Hepatic stellate cell (primary cell): ENCODE measurements around the gene MACROD1.
"Not testable (repeated sequence)": the region's sequence is repeated elsewhere in the genome, so short reads cannot be mapped to it uniquely, and the experiment has no call there.

Experiments used
- DNase-seq: peaks from one replicate; pipeline ENCODE4 v3.0.0; 2011; ENCODE audit warnings: low spot score

Gene MACROD1

GRCh38 chr11:64056213-64056785, 109.6 kb downstream of the MACROD1 start:
- DNase-seq: no peak

GRCh38 chr11:64055077-64055476, 110.8 kb downstream of the MACROD1 start:
- no peak for DNase-seq

DNA sequence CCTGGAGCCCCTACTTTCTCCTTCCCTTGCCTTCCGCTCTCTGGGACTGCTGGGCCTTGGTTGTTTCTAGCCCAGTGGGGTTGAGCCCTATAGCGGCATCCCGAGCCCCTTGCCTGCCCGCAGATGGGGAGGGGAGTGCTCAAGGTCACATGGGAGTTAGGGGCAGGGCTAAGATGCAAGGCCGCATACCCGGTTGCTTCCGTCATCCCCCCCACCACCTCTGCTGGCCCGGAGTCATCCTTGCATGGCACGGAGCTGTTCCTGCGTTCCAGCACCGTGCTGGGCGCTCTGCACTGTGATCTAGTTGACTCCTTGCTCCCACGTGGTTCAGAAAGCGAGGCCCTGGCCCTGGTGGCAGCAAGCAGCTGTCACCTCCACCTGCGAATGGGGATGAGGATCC, 112.2 kb downstream of the MACROD1 start:
- DNase-seq: no peak

GRCh38 chr11:64052938-64053622, 112.8 kb downstream of the MACROD1 start:
- DNase-seq: no peak

- no peak for DNase-seq
These were observed 113.5 kb downstream of the MACROD1 start for GRCh38 chr11:64052436-64052835.

GRCh38 chr11:64051297-64051696, 114.6 kb downstream of the MACROD1 start:
- no peak for DNase-seq

GRCh38 chr11:64049509-64049908, 116.4 kb downstream of the MACROD1 start:
- no peak for DNase-seq

DNA sequence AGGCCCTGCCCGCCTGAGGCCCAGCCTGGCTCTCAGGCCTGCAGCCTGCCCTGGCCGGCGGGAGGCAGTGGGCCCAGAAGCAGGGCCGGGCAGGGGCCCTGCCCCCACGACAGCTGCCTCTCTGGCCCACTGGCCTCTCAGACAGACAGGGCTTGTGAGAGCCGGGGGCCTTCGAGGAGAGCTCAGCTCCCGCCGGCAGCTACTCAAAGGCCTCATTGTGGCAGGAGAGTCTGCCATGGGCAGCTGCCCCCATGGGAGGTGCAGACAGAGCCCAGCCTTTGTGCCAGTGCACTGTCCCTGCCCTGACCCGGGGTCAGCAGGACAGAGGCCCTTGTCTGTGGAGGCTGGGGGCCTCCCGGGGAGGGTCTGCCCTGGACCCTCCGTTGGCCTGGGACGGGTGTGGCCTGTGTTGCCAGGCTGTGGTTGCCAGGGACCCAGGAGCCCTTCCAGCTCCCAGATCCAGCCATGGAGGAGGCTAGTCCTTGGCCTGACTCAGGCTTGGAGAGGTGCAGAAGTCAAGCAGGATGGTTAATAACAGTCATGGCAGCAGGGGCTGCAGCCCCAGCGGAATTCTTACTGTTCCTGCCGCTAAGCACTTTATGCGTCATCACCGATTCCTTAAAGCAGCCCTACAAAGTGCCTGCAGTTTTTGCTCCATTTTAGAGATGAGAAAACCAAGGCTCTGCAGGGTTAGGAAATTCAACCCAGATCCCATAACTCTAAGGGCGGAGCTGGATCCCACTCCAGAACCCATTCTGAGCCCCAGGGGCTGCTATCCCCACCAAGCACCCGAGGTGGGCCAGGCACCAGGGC, 117.7 kb downstream of the MACROD1 start:
- no peak for DNase-seq

- not testable (repeated sequence) for DNase-seq
These were observed 118.5 kb downstream of the MACROD1 start for GRCh38 chr11:64047373-64047772.

DNA sequence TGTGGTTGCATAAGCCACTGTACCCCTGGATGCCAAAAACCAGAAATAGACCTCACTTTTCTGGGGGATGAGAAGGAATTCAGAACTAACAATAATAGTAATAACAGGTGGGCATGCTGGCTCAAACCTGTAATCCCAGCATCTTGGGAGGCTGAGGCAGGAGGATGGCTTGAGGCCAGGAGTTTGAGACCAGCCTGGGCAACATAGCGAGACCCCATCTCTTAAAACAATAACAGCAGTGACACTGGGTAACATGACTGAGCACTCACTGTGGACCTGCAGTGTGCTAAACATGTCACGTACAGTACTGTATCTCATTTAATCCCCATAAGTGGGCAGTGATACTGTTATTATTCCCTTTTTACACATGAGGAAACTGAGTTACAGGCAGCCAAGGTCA, 120.2 kb downstream of the MACROD1 start:
- DNase-seq: no peak

DNA sequence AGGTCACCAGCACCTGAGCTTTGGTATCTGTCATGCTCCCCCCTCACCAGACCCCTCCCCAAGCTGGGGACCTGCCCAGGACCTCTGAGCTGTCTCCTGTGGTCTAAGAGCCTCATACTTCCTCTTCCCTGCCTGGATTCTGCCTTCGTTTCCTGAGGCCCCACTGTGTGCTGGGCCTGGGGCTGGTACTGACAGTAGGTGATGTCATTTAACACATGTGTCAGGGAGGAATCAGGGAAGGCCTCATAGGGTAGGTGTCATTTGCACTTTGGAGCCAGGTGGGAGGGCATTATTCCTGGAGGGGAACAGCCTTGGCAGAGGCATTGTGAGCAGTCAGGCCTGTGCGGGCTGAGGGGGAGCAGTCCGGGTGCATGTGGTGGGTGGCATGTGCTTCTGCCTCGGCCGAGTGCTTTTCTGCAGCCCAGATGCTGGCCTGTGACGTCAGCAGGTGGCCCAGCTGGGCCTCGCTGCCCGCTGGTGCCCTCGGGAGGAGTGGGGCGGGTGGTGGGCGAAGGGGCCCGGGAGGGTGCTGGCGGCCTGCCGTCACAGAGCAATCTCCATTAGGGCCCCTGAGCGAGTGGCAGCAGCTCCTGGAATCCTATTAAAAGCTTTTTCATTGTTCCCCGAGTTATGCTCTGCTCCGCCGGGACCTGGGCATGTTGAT, 121.1 kb downstream of the MACROD1 start:
- no peak for DNase-seq

DNA sequence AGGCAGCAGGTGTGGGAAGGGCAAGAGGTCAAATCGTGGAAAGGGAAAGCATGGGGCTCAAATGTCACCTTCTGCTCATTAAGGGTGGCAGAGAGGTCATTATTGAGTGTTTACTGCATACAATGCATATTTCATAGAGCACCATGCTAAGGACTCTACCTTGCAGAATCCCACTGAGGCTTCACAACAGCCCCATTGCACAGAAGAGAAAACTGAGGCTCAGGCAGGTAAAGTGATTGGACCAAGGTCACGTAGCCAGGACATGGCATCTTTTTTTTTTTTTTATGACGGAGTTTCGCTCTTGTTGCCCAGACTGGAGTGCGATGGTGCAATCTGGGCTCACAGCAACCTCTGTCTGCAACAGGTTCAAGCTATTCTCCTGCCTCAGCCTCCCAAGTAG, 122.4 kb downstream of the MACROD1 start:
- no peak for DNase-seq

DNA sequence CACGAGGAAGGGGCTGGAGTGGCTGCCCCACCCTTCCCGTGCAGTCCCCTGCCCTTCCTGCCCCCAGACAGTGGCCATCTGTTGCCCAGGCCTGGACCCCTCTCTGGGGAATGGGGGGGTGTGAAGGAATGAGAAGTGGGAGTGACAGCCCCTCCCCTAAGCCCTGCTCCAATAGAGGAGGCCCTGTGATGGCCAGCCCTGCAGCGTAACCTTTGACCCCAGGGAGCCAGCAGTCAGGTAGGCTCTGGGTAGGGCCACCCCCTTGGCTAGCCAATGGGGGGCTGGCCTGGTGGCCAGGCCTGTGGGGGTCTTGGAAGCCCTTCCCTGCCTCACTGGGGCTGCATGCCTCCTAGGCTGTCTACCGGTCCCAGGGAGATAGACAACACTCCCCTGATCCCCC, 123.6 kb downstream of the MACROD1 start:
- no peak for DNase-seq

- no peak for DNase-seq
These were observed 124.1 kb downstream of the MACROD1 start for GRCh38 chr11:64041846-64042245.

DNA sequence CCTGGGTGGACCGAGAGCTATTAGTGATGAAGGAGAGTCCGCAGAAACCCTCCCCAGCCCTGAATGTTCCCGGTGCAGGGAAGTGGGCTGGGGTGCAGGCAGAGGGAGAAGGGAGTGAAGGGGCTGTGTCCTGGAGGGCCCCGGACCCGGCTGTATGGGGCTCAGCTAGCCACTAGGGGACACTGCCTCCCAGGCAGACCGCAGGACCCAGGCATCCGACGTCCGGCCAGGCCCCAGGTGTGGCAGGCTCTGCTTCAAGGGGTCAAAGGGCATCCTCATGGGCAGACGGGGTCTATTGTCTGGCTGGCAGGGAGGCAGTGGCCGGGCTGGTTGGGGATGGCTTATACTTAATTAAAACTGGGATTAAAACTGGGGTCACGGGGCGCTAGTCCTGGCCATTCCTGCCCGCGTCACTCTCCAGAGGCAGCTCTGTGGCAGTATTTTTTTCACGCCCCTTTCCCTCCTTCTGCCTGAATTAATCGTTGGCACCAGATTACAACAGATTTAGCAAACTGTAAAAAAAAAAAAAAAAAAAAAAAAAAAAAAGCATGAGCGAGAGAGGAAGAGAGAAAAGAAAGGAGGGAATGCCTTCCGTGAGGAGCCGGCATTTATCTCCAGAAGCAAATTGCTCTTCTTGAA, 125.1 kb downstream of the MACROD1 start:
- DNase-seq: no peak

GRCh38 chr11:64039012-64039665, 126.8 kb downstream of the MACROD1 start:
- no peak for DNase-seq

DNA sequence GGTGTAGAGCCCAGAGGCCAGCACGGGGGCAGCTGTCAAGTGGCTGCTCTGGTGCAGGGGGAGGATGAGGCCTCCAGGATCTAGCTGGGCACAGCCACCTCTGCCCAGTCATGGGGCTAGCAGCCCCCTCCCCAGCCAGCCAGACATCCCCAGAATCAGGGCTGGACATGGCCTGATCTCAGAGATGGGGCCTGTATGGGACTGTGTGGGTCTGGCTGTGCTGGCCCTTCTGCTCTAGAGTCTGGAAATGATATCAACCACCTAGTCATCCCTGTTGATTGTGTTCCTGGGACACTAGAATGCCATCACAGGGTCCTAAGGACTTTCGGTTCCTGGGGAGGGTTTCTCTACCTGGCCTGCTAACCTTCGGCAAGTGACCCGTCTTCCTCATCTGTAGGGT, 127.4 kb downstream of the MACROD1 start:
- DNase-seq: no peak

GRCh38 chr11:64037027-64037634, 128.8 kb downstream of the MACROD1 start:
- DNase-seq: no peak

GRCh38 chr11:64036087-64037026, 129.6 kb downstream of the MACROD1 start:
- peak; percentile 69 for DNase-seq

DNA sequence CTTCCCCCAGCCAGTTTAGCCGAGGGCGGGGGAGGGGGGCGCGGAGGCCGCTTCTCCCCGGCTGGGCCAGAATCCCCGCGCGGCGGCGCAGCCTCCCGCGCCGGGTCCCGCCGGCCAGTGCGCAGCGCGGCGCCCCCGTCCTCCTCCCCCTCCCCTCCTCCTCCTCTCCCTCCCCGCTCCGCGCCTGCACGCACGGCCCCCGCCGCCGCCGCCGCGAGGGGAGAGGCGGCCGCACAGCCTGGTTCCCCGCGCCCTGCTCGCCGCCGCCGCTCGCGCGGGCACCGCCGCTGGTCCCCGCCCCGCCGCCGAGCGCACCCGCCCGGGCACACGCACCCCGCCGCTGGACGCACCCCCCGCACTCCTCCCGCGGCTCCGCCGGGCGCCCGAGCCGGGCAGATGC, 130.3 kb downstream of the MACROD1 start, which contains the start of gene FLRT1:
Gene FLRT1, plus strand, starts transcription at position 356 of the 400 bp plus-strand sequence. CDS start 80,337 bp downstream, outside the sequence.
- no peak for DNase-seq
